Activated T-helper 2 cell treated with anti-CD3 and anti-CD28 coated beads, Interferon-gamma antibody, Interleukin-2, Interleukin-4, amounts not matched to agents 10 μg/mL and 5 μg/mL and 100 μg/mL, durations not matched to agents 14 hours and 24 hours and 36 hours (primary cell): ENCODE measurements around the gene LOXHD1. TPM values are rescaled to one million over a fixed set of nuclear protein-coding genes. Genes with fewer than 3 reads are reported as not detected.

Experiments used
- DNase-seq: peaks from one replicate; pipeline ENCODE4 v3.0.0; 2021; ENCODE audit warnings: low spot score
- H3K27ac Mint-ChIP-seq: one replicate; pipeline ENCODE4 v1.8.0; 2021; ENCODE audit warnings: mixed read lengths
- H3K27me3 Mint-ChIP-seq: one replicate; pipeline ENCODE4 v1.8.0; 2021; ENCODE audit warnings: low read depth, mixed read lengths
- H3K36me3 Mint-ChIP-seq: one replicate; pipeline ENCODE4 v1.8.0; 2021; ENCODE audit warnings: low read depth, mixed read lengths
- H3K4me1 Mint-ChIP-seq: one replicate; pipeline ENCODE4 v1.8.0; 2021; ENCODE audit warnings: low read depth, mixed read lengths
- H3K4me3 Mint-ChIP-seq: one replicate; pipeline ENCODE4 v1.8.0; 2021; ENCODE audit warnings: low read depth, mild to moderate bottlenecking, moderate library complexity, mixed read lengths
- H3K9me3 Mint-ChIP-seq: one replicate; pipeline ENCODE4 v1.8.0; 2021; ENCODE audit warnings: mixed read lengths
- intact Hi-C: fragments of 100-400 bp; cut with micrococcal nuclease; formaldehyde crosslinking; loops from one replicate; pipeline ENCODE4 v1.15.1; 2023
- total RNA-seq: library from RNA; stranded (reverse); gene quantifications from 2 replicates; pipeline ENCODE4 v1.2.3, GENCODE V29; 2022

Gene LOXHD1
- total RNA-seq, 1 donor from 2014 or later = not detected

GRCh38 chr18:46574743-46575115 is 82.3 kb downstream of the LOXHD1 start:
- Mint-ChIP-seq H3K9me3 (peaks cover 1% of the 10 kb centered on the region), H3K27me3 (no peaks in the 10 kb centered on the region), H3K36me3 (no peaks in the 10 kb centered on the region), H3K27ac (no peak overlapping the region), H3K4me3 (no peak overlapping the region), H3K4me1 (no peaks in the 10 kb centered on the region)
- DNase-seq = no peak
- intact Hi-C loops = no loop called here

GRCh38 chr18:46574000-46574742 is 82.8 kb downstream of the LOXHD1 start:
- Mint-ChIP-seq H3K36me3 (no peaks in the 10 kb centered on the region), H3K9me3 (no peaks in the 10 kb centered on the region)

GRCh38 chr18:46573156-46573555 is 83.9 kb downstream of the LOXHD1 start:
- DNase-seq = no peak
- Mint-ChIP-seq H3K9me3 (no peaks in the 10 kb centered on the region), H3K4me1 (no peaks in the 10 kb centered on the region), H3K27ac (no peak overlapping the region), H3K36me3 (no peaks in the 10 kb centered on the region), H3K27me3 (peaks cover 2% of the 10 kb centered on the region), H3K4me3 (no peak overlapping the region)
- intact Hi-C loops = no loop called here

More at GRCh38 chr18:46574000-46574742, 82.8 kb downstream of the LOXHD1 start:
- DNase-seq = no peak
- no peak overlapping the region for H3K4me3 Mint-ChIP-seq
- H3K4me1 Mint-ChIP-seq = no peaks in the 10 kb centered on the region
- intact Hi-C loops = no loop called here
- no peaks in the 10 kb centered on the region for H3K27me3 Mint-ChIP-seq
- H3K27ac Mint-ChIP-seq = no peak overlapping the region

GRCh38 chr18:46571756-46572155 is 85.3 kb downstream of the LOXHD1 start:
- intact Hi-C loops = no loop called here
- Mint-ChIP-seq H3K36me3 (no peaks in the 10 kb centered on the region), H3K4me1 (no peaks in the 10 kb centered on the region), H3K9me3 (no peaks in the 10 kb centered on the region), H3K27me3 (peaks cover 2% of the 10 kb centered on the region), H3K4me3 (no peak overlapping the region), H3K27ac (no peak overlapping the region)
- no peak for DNase-seq

GRCh38 chr18:46570666-46571065 is 86.4 kb downstream of the LOXHD1 start:
- no peaks in the 10 kb centered on the region for H3K4me1 Mint-ChIP-seq
- H3K4me3 Mint-ChIP-seq = no peak overlapping the region
- no peak overlapping the region for H3K27ac Mint-ChIP-seq
- no peak for DNase-seq
- H3K9me3 Mint-ChIP-seq = no peaks in the 10 kb centered on the region
- intact Hi-C loops = no loop called here
- peaks cover 2% of the 10 kb centered on the region for H3K27me3 Mint-ChIP-seq
- no peaks in the 10 kb centered on the region for H3K36me3 Mint-ChIP-seq

- H3K4me3 Mint-ChIP-seq = no peak overlapping the region
- no peaks in the 10 kb centered on the region for H3K4me1 Mint-ChIP-seq
- no peaks in the 10 kb centered on the region for H3K36me3 Mint-ChIP-seq
- peaks cover 2% of the 10 kb centered on the region for H3K27me3 Mint-ChIP-seq
- DNase-seq = no peak
- no peaks in the 10 kb centered on the region for H3K9me3 Mint-ChIP-seq
- intact Hi-C loops = no loop called here
- no peak overlapping the region for H3K27ac Mint-ChIP-seq
Observed at GRCh38 chr18:46570134-46570533, 86.9 kb downstream of the LOXHD1 start.

- Mint-ChIP-seq H3K36me3 (no peaks in the 10 kb centered on the region), H3K27me3 (peaks cover 2% of the 10 kb centered on the region)
Observed at GRCh38 chr18:46569211-46569610, 87.8 kb downstream of the LOXHD1 start.

GRCh38 chr18:46567196-46567595 is 89.8 kb downstream of the LOXHD1 start:
- intact Hi-C loops = no loop called here
- no peak for DNase-seq
- H3K9me3 Mint-ChIP-seq = no peaks in the 10 kb centered on the region
- H3K27ac Mint-ChIP-seq = no peak overlapping the region
- H3K4me1 Mint-ChIP-seq = no peaks in the 10 kb centered on the region
- peaks cover 2% of the 10 kb centered on the region for H3K27me3 Mint-ChIP-seq
- H3K36me3 Mint-ChIP-seq = no peaks in the 10 kb centered on the region
- no peak overlapping the region for H3K4me3 Mint-ChIP-seq

More at GRCh38 chr18:46569211-46569610, 87.8 kb downstream of the LOXHD1 start:
- Mint-ChIP-seq H3K9me3 (no peaks in the 10 kb centered on the region), H3K4me3 (no peak overlapping the region), H3K4me1 (no peaks in the 10 kb centered on the region), H3K27ac (no peak overlapping the region)
- DNase-seq = no peak
- intact Hi-C loops = no loop called here

- Mint-ChIP-seq H3K27ac (no peak overlapping the region), H3K4me1 (no peaks in the 10 kb centered on the region), H3K27me3 (peaks cover 2% of the 10 kb centered on the region), H3K36me3 (no peaks in the 10 kb centered on the region), H3K9me3 (no peaks in the 10 kb centered on the region), H3K4me3 (no peak overlapping the region)
- no peak for DNase-seq
- intact Hi-C loops = no loop called here
Observed at GRCh38 chr18:46566111-46566510, 90.9 kb downstream of the LOXHD1 start.

GRCh38 chr18:46565256-46565655 is 91.8 kb downstream of the LOXHD1 start:
- intact Hi-C loops = no loop called here
- Mint-ChIP-seq H3K4me1 (no peaks in the 10 kb centered on the region), H3K27me3 (peaks cover 2% of the 10 kb centered on the region), H3K9me3 (no peaks in the 10 kb centered on the region), H3K27ac (no peak overlapping the region), H3K4me3 (no peak overlapping the region), H3K36me3 (no peaks in the 10 kb centered on the region)
- DNase-seq = no peak

GRCh38 chr18:46563317-46563716 is 93.7 kb downstream of the LOXHD1 start:
- Mint-ChIP-seq H3K4me1 (no peaks in the 10 kb centered on the region), H3K9me3 (no peaks in the 10 kb centered on the region), H3K27me3 (no peaks in the 10 kb centered on the region), H3K4me3 (no peak overlapping the region), H3K27ac (no peak overlapping the region), H3K36me3 (no peaks in the 10 kb centered on the region)
- DNase-seq = no peak
- intact Hi-C loops = no loop called here

- H3K4me1 Mint-ChIP-seq = no peaks in the 10 kb centered on the region
- no peaks in the 10 kb centered on the region for H3K36me3 Mint-ChIP-seq
- H3K9me3 Mint-ChIP-seq = no peaks in the 10 kb centered on the region
- intact Hi-C loops = no loop called here
- no peak overlapping the region for H3K27ac Mint-ChIP-seq
- no peak overlapping the region for H3K4me3 Mint-ChIP-seq
- no peak for DNase-seq
- no peaks in the 10 kb centered on the region for H3K27me3 Mint-ChIP-seq
Observed at GRCh38 chr18:46562674-46563192, 94.3 kb downstream of the LOXHD1 start.

GRCh38 chr18:46560671-46561045 is 96.4 kb downstream of the LOXHD1 start:
- Mint-ChIP-seq H3K36me3 (no peaks in the 10 kb centered on the region), H3K27me3 (no peaks in the 10 kb centered on the region), H3K9me3 (no peaks in the 10 kb centered on the region), H3K27ac (no peak overlapping the region), H3K4me3 (no peak overlapping the region), H3K4me1 (no peaks in the 10 kb centered on the region)
- intact Hi-C loops = no loop called here
- no peak for DNase-seq
